Effector memory CD4-positive, alpha-beta T cell (primary cell): ENCODE measurements around the gene F8.
"Not testable (repeated sequence)": the region's sequence is repeated elsewhere in the genome, so short reads cannot be mapped to it uniquely, and the experiment has no call there.

Source experiments
- DNase-seq, 3 donors: peaks; one replicate each; pipeline ENCODE4 v3.0.0-alpha.2; 2020
- H3K27ac ChIP-seq: 2 replicates; pipeline ENCODE4 v1.7.0; 2013; ENCODE audit warnings: mild to moderate bottlenecking, low read length, moderate library complexity; ENCODE audit not compliant: insufficient read depth, poor library complexity, severe bottlenecking
- H3K27me3 ChIP-seq: replicated peaks from 2 replicates; pipeline ENCODE4 v1.7.0; 2013; ENCODE audit warnings: mild to moderate bottlenecking, low read length; ENCODE audit not compliant: insufficient read depth, control insufficient read depth, poor library complexity, severe bottlenecking
- H3K36me3 ChIP-seq: 2 replicates; pipeline ENCODE4 v1.7.0; 2013; ENCODE audit warnings: mild to moderate bottlenecking, low read length, moderate library complexity; ENCODE audit not compliant: control insufficient read depth, insufficient read depth
- H3K4me1 ChIP-seq: 2 replicates; pipeline ENCODE4 v1.7.0; 2013; ENCODE audit warnings: low read length, mild to moderate bottlenecking; ENCODE audit not compliant: control insufficient read depth, insufficient read depth, poor library complexity, severe bottlenecking
- H3K4me3 ChIP-seq: 2 replicates; pipeline ENCODE4 v1.7.0; 2013; ENCODE audit warnings: low read length, low read depth, mild to moderate bottlenecking; ENCODE audit not compliant: insufficient read depth, poor library complexity, severe bottlenecking
- H3K9me3 ChIP-seq: 2 replicates; pipeline ENCODE4 v1.7.0; 2013; ENCODE audit warnings: mild to moderate bottlenecking, low read length, moderate library complexity; ENCODE audit not compliant: control insufficient read depth

F8 gene

GRCh38 chrX:154890990-154891639 is 131.4 kb downstream of the F8 start:
- no peaks in the 10 kb centered on the region for H3K27me3 ChIP-seq
- no peak overlapping the region for H3K4me3 ChIP-seq
- no peak overlapping the region for H3K27ac ChIP-seq
- H3K9me3 ChIP-seq = no peaks in the 10 kb centered on the region
- DNase-seq = no peak
- no peaks in the 10 kb centered on the region for H3K4me1 ChIP-seq
- no peaks in the 10 kb centered on the region for H3K36me3 ChIP-seq

- not testable (repeated sequence) for DNase-seq, H3K4me1 ChIP-seq, H3K27me3 ChIP-seq, H3K36me3 ChIP-seq, H3K4me3 ChIP-seq, H3K27ac ChIP-seq, H3K9me3 ChIP-seq
These were observed 135.7 kb downstream of the F8 start for GRCh38 chrX:154886789-154887221.

- H3K4me1 ChIP-seq, H3K36me3 ChIP-seq, H3K27ac ChIP-seq, H3K9me3 ChIP-seq, H3K27me3 ChIP-seq, H3K4me3 ChIP-seq: not testable (repeated sequence)
- DNase-seq = peak in 1 of 3 donors; percentile 10
These were observed 136.3 kb downstream of the F8 start, which contains the start of gene F8A1 for GRCh38 chrX:154886069-154886788. TSS of gene F8A1 (plus strand) at chrX:154886355. CDS start at chrX:154886375, 20 bp downstream.

- H3K4me3 ChIP-seq, H3K4me1 ChIP-seq, H3K9me3 ChIP-seq, H3K27ac ChIP-seq, H3K27me3 ChIP-seq, DNase-seq, H3K36me3 ChIP-seq: not testable (repeated sequence)
These were observed 137.0 kb downstream of the F8 start for GRCh38 chrX:154885549-154885948.

GRCh38 chrX:154885057-154885456 is 137.5 kb downstream of the F8 start:
- H3K36me3 ChIP-seq, DNase-seq, H3K27me3 ChIP-seq, H3K4me1 ChIP-seq, H3K9me3 ChIP-seq, H3K27ac ChIP-seq, H3K4me3 ChIP-seq: not testable (repeated sequence)

GRCh38 chrX:154884069-154884468 is 138.5 kb downstream of the F8 start:
- not testable (repeated sequence) for DNase-seq, H3K4me1 ChIP-seq, H3K4me3 ChIP-seq, H3K9me3 ChIP-seq, H3K27ac ChIP-seq, H3K36me3 ChIP-seq, H3K27me3 ChIP-seq

- Histone ChIP-seq H3K27me3 (no peaks in the 10 kb centered on the region), H3K36me3 (no peaks in the 10 kb centered on the region), H3K9me3 (no peaks in the 10 kb centered on the region), H3K4me1 (no peaks in the 10 kb centered on the region), H3K4me3 (no peak overlapping the region), H3K27ac (no peak overlapping the region)
- no peak for DNase-seq
These were observed 149.2 kb downstream of the F8 start for GRCh38 chrX:154873329-154873728.

- not testable (repeated sequence) for H3K4me1 ChIP-seq, H3K9me3 ChIP-seq, H3K27me3 ChIP-seq, H3K36me3 ChIP-seq, DNase-seq, H3K27ac ChIP-seq, H3K4me3 ChIP-seq
These were observed 154.0 kb downstream of the F8 start for GRCh38 chrX:154868522-154868921.

GRCh38 chrX:154855256-154855655 is 167.3 kb downstream of the F8 start:
- no peaks in the 10 kb centered on the region for H3K27me3 ChIP-seq
- H3K4me3 ChIP-seq = no peak overlapping the region
- no peak overlapping the region for H3K27ac ChIP-seq

GRCh38 chrX:154850957-154851611 is 171.4 kb downstream of the F8 start:
- Histone ChIP-seq H3K36me3 (no peaks in the 10 kb centered on the region), H3K9me3 (no peaks in the 10 kb centered on the region), H3K4me3 (no peak overlapping the region), H3K27ac (no peak overlapping the region), H3K27me3 (no peaks in the 10 kb centered on the region), H3K4me1 (no peaks in the 10 kb centered on the region)
- DNase-seq = no peak

More at GRCh38 chrX:154855256-154855655, 167.3 kb downstream of the F8 start:
- DNase-seq = no peak
- Histone ChIP-seq H3K4me1 (no peaks in the 10 kb centered on the region), H3K9me3 (no peaks in the 10 kb centered on the region), H3K36me3 (no peaks in the 10 kb centered on the region)
